Measurements from ENCODE around the gene ZNF385C.

ZNF385C gene

GRCh38 chr17:42135151-42135550 is 36.9 kb upstream of the ZNF385C start:
- TF ChIP-seq GABPA (IDR thresholded peaks at IDR 0.05; ENCODE audit: low read depth) (no peak), REST (IDR thresholded peaks at IDR 0.05; ENCODE audit: insufficient replicate concordance, low read depth) (no peak), CTCF (IDR thresholded peaks at IDR 0.05; ENCODE audit: insufficient read depth, low read length) (no peak), POLR2AphosphoS5 (IDR thresholded peaks at IDR 0.05; ENCODE audit: low read depth) (no peak), SPI1 (IDR thresholded peaks at IDR 0.05; ENCODE audit: borderline replicate concordance, low read depth) (no peak)
- no peak overlapping the region for H3K27ac ChIP-seq (replicated peaks)
- no peak for DNase-seq (ENCODE audit: low read depth in 1 of 2, low spot score in 1 of 2)
- H3K27me3 ChIP-seq (ENCODE audit: insufficient read depth, poor library complexity, severe bottlenecking), result no peaks in the 10 kb centered on the region
- no peak overlapping the region for H3K4me3 ChIP-seq (replicated peaks; ENCODE audit: insufficient read depth, low read length)

- Histone ChIP-seq H3K27ac (replicated peaks) (no peak overlapping the region), H3K27me3 (ENCODE audit: insufficient read depth, poor library complexity, severe bottlenecking) (no peaks in the 10 kb centered on the region)
- DNase-seq (ENCODE audit: low read depth in 1 of 2, low spot score in 1 of 2), result no peak
These were observed 35.3 kb upstream of the ZNF385C start for GRCh38 chr17:42133461-42134041.

More at GRCh38 chr17:42133461-42134041, 35.3 kb upstream of the ZNF385C start:
- TF ChIP-seq GABPA (IDR thresholded peaks at IDR 0.05; ENCODE audit: low read depth), result no peak
- TF ChIP-seq CTCF (IDR thresholded peaks at IDR 0.05; ENCODE audit: insufficient read depth, low read length), result no peak
- TF ChIP-seq REST (IDR thresholded peaks at IDR 0.05; ENCODE audit: insufficient replicate concordance, low read depth), result no peak
- no peak for TF ChIP-seq SPI1 (IDR thresholded peaks at IDR 0.05; ENCODE audit: borderline replicate concordance, low read depth)
- TF ChIP-seq POLR2AphosphoS5 (IDR thresholded peaks at IDR 0.05; ENCODE audit: low read depth), result no peak
- no peak overlapping the region for H3K4me3 ChIP-seq (replicated peaks; ENCODE audit: insufficient read depth, low read length)
